Epithelial cell of esophagus (primary cell): ENCODE results near the gene ATXN10.

ENCODE experiments used
- DNase-seq: peaks from one replicate; pipeline ENCODE4 v3.0.0; 2010; ENCODE audit warnings: low read depth
- H3K4me3 ChIP-seq: 2 replicates; pipeline ENCODE4 v1.5.1; 2011; ENCODE audit warnings: mild to moderate bottlenecking, low read length, control low read depth
- TF ChIP-seq, protein P1 (sequence below): IDR thresholded peaks from 2 replicates; pipeline ENCODE4 v1.5.1; 2011; ENCODE audit warnings: low read depth, mild to moderate bottlenecking, low read length, control low read depth, inconsistent platforms; ENCODE audit not compliant: insufficient read depth; ENCODE audit errors: missing control alignments

The ATXN10 gene

GRCh38 chr22:45878051-45878781, 206.6 kb downstream of the ATXN10 start:
- no peak for DNase-seq
- TF ChIP-seq, protein P1, sequence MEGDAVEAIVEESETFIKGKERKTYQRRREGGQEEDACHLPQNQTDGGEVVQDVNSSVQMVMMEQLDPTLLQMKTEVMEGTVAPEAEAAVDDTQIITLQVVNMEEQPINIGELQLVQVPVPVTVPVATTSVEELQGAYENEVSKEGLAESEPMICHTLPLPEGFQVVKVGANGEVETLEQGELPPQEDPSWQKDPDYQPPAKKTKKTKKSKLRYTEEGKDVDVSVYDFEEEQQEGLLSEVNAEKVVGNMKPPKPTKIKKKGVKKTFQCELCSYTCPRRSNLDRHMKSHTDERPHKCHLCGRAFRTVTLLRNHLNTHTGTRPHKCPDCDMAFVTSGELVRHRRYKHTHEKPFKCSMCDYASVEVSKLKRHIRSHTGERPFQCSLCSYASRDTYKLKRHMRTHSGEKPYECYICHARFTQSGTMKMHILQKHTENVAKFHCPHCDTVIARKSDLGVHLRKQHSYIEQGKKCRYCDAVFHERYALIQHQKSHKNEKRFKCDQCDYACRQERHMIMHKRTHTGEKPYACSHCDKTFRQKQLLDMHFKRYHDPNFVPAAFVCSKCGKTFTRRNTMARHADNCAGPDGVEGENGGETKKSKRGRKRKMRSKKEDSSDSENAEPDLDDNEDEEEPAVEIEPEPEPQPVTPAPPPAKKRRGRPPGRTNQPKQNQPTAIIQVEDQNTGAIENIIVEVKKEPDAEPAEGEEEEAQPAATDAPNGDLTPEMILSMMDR: no peak
- no peak overlapping the region for H3K4me3 ChIP-seq

GRCh38 chr22:45878901-45879551, 207.4 kb downstream of the ATXN10 start:
- DNase-seq: no peak
- TF ChIP-seq, protein P1: no peak
- no peak overlapping the region for H3K4me3 ChIP-seq

DNA sequence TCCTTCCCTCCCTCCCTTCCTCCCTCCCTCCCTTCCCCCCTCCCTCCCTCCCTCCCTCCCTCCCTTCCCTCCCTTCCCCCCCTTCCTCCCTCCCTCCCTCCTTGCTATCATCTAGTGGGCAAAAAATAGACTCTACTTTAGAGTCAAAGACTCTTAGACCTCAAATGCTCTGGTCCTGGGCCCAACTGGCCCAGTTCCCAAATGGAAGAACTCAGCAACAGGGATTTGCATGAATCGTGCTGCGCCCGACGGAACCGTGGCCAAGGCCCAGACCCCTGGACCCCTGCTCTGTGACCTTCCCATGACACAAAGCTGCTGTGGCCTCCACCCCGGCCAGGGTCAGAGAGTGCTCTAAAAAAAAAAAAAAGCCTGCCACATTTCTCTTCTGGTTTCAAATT, 207.9 kb downstream of the ATXN10 start:
- no peak for DNase-seq
- TF ChIP-seq, protein P1: no peak
- H3K4me3 ChIP-seq: no peak overlapping the region

- H3K4me3 ChIP-seq: no peak overlapping the region
- DNase-seq: no peak
- TF ChIP-seq, protein P1: no peak
Measured at GRCh38 chr22:45880091-45880715, 208.6 kb downstream of the ATXN10 start.

- no peak overlapping the region for H3K4me3 ChIP-seq
- no peak for DNase-seq
- TF ChIP-seq, protein P1: no peak
Measured at GRCh38 chr22:45880716-45881523, 209.3 kb downstream of the ATXN10 start.

- no peak for DNase-seq
- TF ChIP-seq, protein P1: no peak
- H3K4me3 ChIP-seq: no peak overlapping the region
Measured at GRCh38 chr22:45881524-45881875, 209.9 kb downstream of the ATXN10 start.
